ENCODE data around the gene IL17C.
"Not testable (repeated sequence)": the region's sequence is repeated elsewhere in the genome, so short reads cannot be mapped to it uniquely, and the experiment has no call there.

The IL17C gene

GRCh38 chr16:88638323-88639230 lies at the start of gene IL17C:
TSS of gene IL17C (plus strand) at chr16:88638572. CDS start at chr16:88638642, 70 bp downstream.
- DNase-seq: no peak

- DNase-seq: no peak
Measured at GRCh38 chr16:88588754-88589153, 49.6 kb upstream of the IL17C start.

- no peak for DNase-seq
Measured at GRCh38 chr16:88589441-88589840, 48.9 kb upstream of the IL17C start.

- DNase-seq: no peak
Measured at GRCh38 chr16:88591577-88592021, 46.8 kb upstream of the IL17C start.

GRCh38 chr16:88593061-88593460 lies 45.3 kb upstream of the IL17C start:
- no peak for DNase-seq

GRCh38 chr16:88593489-88593888 lies 44.9 kb upstream of the IL17C start:
- no peak for DNase-seq

GRCh38 chr16:88593910-88594309 lies 44.5 kb upstream of the IL17C start:
- DNase-seq: no peak

- DNase-seq: no peak
Measured at GRCh38 chr16:88595101-88595500, 43.3 kb upstream of the IL17C start.

- no peak for DNase-seq
Measured at GRCh38 chr16:88595921-88596320, 42.5 kb upstream of the IL17C start.

- no peak for DNase-seq
Measured at GRCh38 chr16:88596483-88596882, 41.9 kb upstream of the IL17C start.

GRCh38 chr16:88597856-88598491 lies 40.4 kb upstream of the IL17C start:
- DNase-seq: no peak

GRCh38 chr16:88599092-88599733 lies 39.2 kb upstream of the IL17C start:
- no peak for DNase-seq

- no peak for DNase-seq
Measured at GRCh38 chr16:88599825-88600538, 38.4 kb upstream of the IL17C start.

GRCh38 chr16:88600539-88600896 lies 37.9 kb upstream of the IL17C start:
- DNase-seq: no peak

GRCh38 chr16:88601313-88602036 lies 36.9 kb upstream of the IL17C start:
- DNase-seq: no peak

GRCh38 chr16:88602091-88602490 lies 36.3 kb upstream of the IL17C start:
- no peak for DNase-seq

- no peak for DNase-seq
Measured at GRCh38 chr16:88605186-88606147, 32.9 kb upstream of the IL17C start.

GRCh38 chr16:88606148-88606757 lies 32.1 kb upstream of the IL17C start:
- no peak for DNase-seq

- DNase-seq: no peak
Measured at GRCh38 chr16:88608076-88608475, 30.3 kb upstream of the IL17C start.

GRCh38 chr16:88609426-88609825 lies 28.9 kb upstream of the IL17C start:
- not testable (repeated sequence) for DNase-seq

GRCh38 chr16:88610080-88610479 lies 28.3 kb upstream of the IL17C start:
- DNase-seq: no peak
